ACC112 (cell line): ENCODE measurements around the gene MINDY3.

Experiments
- H2AFZ ChIP-seq: fragments of 200-600 bp; sonication (generic); one replicate; pipeline ENCODE4 v1.6.0; 2017; ENCODE audit warnings: antibody characterized with exemption, low read length; ENCODE audit not compliant: unreplicated experiment
- H3K27ac ChIP-seq: fragments of 200-600 bp; sonication (generic); 2 replicates; pipeline ENCODE4 v1.5.1; 2014; ENCODE audit warnings: low read depth, mild to moderate bottlenecking, antibody characterized with exemption, low read length, moderate library complexity
- H3K27me3 ChIP-seq: fragments of 200-600 bp; sonication (generic); 2 replicates; pipeline ENCODE4 v1.6.1; 2014; ENCODE audit warnings: mild to moderate bottlenecking, antibody characterized with exemption, low read length, moderate library complexity, mixed read lengths; ENCODE audit not compliant: insufficient read depth
- H3K36me3 ChIP-seq: fragments of 200-600 bp; sonication (generic); 2 replicates; pipeline ENCODE4 v1.6.1; 2016; ENCODE audit warnings: mild to moderate bottlenecking, antibody characterized with exemption, low read length, moderate library complexity, mixed read lengths; ENCODE audit not compliant: insufficient read depth
- H3K4me1 ChIP-seq: fragments of 200-600 bp; sonication (generic); one replicate; pipeline ENCODE4 v1.6.1; 2016; ENCODE audit warnings: low read length, mixed read lengths; ENCODE audit not compliant: insufficient read depth, unreplicated experiment, control insufficient read depth
- H3K4me3 ChIP-seq: fragments of 200-600 bp; sonication (generic); 2 replicates; pipeline ENCODE4 v1.5.1; 2014; ENCODE audit warnings: mild to moderate bottlenecking, low read depth, low read length
- H3K79me2 ChIP-seq: fragments of 200-600 bp; sonication (generic); one replicate; pipeline ENCODE4 v1.6.0; 2016; ENCODE audit warnings: low read length; ENCODE audit not compliant: control insufficient read depth, unreplicated experiment, insufficient read depth

The MINDY3 gene

DNA sequence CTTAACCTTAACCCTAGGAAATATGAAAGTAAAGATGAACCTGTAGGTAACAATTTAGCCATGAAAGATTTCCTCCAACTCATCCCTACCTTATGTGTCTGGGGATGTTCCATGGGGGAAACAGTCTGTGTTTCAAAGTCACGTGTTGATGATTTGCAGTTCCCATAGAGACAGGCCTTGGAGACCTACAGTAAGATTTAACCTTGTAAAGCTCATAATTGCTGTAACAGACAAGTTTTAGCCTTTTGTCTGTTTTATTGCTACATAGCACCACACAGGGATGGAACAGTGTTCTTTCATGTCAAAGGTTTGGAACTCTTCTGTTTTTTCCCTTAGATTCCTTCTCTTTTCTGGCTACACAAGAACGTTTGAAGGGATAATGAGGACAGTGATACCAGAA lies 105.4 kb downstream of the MINDY3 start:
- Histone ChIP-seq H3K79me2 (no peaks in the 10 kb centered on the region), H3K27me3 (peaks cover 10% of the 10 kb centered on the region; the same call in 1 of the 2 replicates), H3K4me3 (no peak overlapping the region), H3K4me1 (no peaks in the 10 kb centered on the region), H3K27ac (no peak overlapping the region), H3K36me3 (no peaks in the 10 kb centered on the region), H2AFZ (no peak overlapping the region)

GRCh38 chr10:15751046-15751445 lies 109.3 kb downstream of the MINDY3 start:
- H3K4me3 ChIP-seq = no peak overlapping the region
- H3K4me1 ChIP-seq = no peaks in the 10 kb centered on the region
- H3K27me3 ChIP-seq = peaks cover 23% of the 10 kb centered on the region
- H3K79me2 ChIP-seq = no peaks in the 10 kb centered on the region
- no peaks in the 10 kb centered on the region for H3K36me3 ChIP-seq
- H3K27ac ChIP-seq = no peak overlapping the region
- H2AFZ ChIP-seq = no peak overlapping the region

DNA sequence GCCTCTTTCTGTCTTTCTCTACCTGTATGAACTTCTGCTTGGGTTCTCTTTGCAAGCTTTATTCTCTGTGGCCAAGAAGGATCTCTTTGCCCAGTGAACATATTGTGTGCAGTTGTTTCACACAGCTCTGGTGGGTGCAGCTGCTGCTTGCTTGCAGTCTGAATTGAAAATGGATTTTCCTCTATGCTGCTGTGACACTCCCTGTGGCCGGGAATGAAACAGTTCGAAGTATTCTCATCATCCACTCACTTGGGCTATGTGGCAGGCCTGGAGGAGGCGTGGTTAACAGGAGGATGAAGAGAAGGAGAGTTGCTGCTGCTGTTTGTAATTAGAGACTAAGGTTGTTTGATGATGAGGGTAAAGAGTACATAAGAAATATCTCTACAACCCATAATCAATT lies 112.2 kb downstream of the MINDY3 start:
- no peaks in the 10 kb centered on the region for H3K79me2 ChIP-seq
- H3K27ac ChIP-seq = no peak overlapping the region
- H3K36me3 ChIP-seq = no peaks in the 10 kb centered on the region
- H3K4me1 ChIP-seq = no peaks in the 10 kb centered on the region
- no peak overlapping the region for H2AFZ ChIP-seq
- no peak overlapping the region for H3K4me3 ChIP-seq
- peaks cover 16% of the 10 kb centered on the region; the same call in 1 of the 2 replicates for H3K27me3 ChIP-seq

- Histone ChIP-seq H3K27ac (no peak overlapping the region), H3K4me1 (no peaks in the 10 kb centered on the region), H3K79me2 (no peaks in the 10 kb centered on the region), H3K27me3 (peaks cover 16% of the 10 kb centered on the region; the same call in 1 of the 2 replicates), H2AFZ (no peak overlapping the region), H3K36me3 (no peaks in the 10 kb centered on the region), H3K4me3 (no peak overlapping the region)
Observed at GRCh38 chr10:15747632-15748031, 112.7 kb downstream of the MINDY3 start.

DNA sequence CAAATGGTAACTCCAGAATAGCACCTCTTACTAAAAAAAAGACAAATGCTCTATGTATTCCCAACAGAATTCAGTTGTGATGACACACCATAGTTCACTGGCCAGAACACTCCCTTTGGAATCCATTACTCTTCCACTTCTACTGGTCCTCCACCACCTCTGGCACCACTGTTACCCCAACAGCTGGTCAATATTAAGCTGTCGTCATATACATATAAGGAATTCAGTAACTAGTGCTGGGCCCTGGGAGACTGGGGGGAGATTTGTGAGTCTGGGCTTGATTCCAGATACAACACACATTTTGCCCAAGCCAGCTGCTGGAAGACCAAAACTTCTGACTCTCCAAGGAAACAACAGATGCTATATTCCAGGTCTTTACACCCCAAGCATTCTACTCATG lies 114.6 kb downstream of the MINDY3 start:
- no peak overlapping the region for H3K27ac ChIP-seq
- no peaks in the 10 kb centered on the region for H3K36me3 ChIP-seq
- H3K27me3 ChIP-seq = peaks cover 16% of the 10 kb centered on the region; the same call in 1 of the 2 replicates
- no peak overlapping the region for H2AFZ ChIP-seq
- H3K79me2 ChIP-seq = no peaks in the 10 kb centered on the region
- no peak overlapping the region for H3K4me3 ChIP-seq
- H3K4me1 ChIP-seq = no peaks in the 10 kb centered on the region

DNA sequence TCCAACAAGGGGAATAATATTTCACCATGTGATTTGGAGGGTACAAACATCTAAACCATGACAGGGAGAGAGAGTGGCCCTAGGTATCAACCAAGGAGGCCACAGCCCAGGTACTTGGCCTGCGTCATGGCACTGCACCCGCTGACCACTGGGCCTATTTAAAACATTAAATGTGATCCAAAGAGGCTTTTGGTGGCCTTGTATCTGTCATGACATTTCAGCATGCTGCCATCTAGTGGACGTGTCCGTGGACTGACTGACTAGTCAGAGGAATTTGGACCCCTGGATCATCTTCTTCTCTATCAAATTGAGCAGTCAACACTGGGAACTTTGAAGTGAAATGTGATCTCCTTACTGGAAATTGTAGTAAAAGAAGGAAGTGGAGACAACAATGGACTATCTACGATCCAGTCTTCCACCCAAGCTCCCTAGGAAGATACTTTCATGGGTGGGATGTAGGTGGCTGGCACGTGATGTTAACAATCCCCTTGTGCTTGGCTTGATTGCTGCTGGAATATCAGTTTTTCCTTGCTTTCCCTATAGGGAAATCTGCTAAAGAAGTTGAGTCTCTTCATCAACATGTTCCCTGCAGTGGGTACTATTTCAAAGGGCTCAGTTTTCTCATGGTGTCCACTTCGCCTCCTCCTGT lies 116.0 kb downstream of the MINDY3 start:
- H2AFZ ChIP-seq = no peak overlapping the region
- no peaks in the 10 kb centered on the region for H3K79me2 ChIP-seq
- no peaks in the 10 kb centered on the region for H3K4me1 ChIP-seq

DNA sequence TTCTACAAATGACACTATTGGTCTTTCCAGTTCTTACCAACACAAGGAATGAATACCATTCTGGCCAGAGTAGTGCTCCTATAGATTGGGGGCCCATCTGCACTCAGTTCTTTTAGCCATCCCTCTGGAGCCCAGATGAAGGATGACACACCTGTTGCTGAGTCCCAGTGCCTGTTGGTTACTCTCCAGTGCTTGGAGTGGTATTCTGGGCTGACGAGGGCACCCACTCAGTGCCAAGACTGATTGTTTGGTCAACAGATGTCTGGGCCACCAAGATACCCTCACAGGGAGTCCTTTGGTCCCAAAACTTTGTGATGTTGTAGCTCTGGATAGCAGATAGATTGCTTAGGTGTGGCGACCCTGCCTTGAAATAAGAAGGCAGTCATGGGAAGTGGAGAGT lies 116.9 kb downstream of the MINDY3 start:
- no peak overlapping the region for H2AFZ ChIP-seq
- H3K79me2 ChIP-seq = no peaks in the 10 kb centered on the region
- no peaks in the 10 kb centered on the region for H3K36me3 ChIP-seq
- no peaks in the 10 kb centered on the region for H3K4me1 ChIP-seq
- no peak overlapping the region for H3K4me3 ChIP-seq
- H3K27me3 ChIP-seq = peaks cover 5% of the 10 kb centered on the region; the same call in 1 of the 2 replicates
- no peak overlapping the region for H3K27ac ChIP-seq

More for the DNA sequence above, 116.0 kb downstream of the MINDY3 start:
- no peak overlapping the region for H3K27ac ChIP-seq
- peaks cover 10% of the 10 kb centered on the region; the same call in 1 of the 2 replicates for H3K27me3 ChIP-seq
- H3K4me3 ChIP-seq = no peak overlapping the region
- H3K36me3 ChIP-seq = no peaks in the 10 kb centered on the region

DNA sequence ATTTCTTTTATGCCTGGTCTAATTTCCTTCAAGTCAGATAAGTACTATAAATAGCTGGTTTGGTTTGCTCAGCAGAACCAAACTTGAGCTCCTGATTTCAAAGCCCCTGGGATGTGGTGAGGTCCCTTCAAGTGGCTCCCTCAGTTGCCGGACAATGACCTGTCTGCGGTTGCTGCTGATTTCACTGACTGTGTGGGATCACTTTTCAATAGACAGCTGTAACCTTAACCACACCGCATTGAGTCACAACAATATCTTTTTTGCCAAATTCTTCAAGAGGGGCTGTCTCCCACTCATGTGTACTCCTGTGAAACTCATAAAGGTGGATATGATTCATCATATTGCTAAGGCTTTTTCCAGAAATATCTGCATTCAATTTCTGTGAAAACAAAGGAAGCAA lies 117.5 kb downstream of the MINDY3 start:
- Histone ChIP-seq H3K4me1 (peaks cover 3% of the 10 kb centered on the region), H3K27me3 (peaks cover under 1% of the 10 kb centered on the region; the same call in 1 of the 2 replicates), H2AFZ (no peak overlapping the region), H3K79me2 (no peaks in the 10 kb centered on the region), H3K36me3 (no peaks in the 10 kb centered on the region), H3K4me3 (no peak overlapping the region), H3K27ac (no peak overlapping the region)

- H3K4me3 ChIP-seq = no peak overlapping the region
- no peak overlapping the region for H2AFZ ChIP-seq
- H3K36me3 ChIP-seq = no peaks in the 10 kb centered on the region
- H3K27me3 ChIP-seq = no peaks in the 10 kb centered on the region
- H3K79me2 ChIP-seq = no peaks in the 10 kb centered on the region
- H3K4me1 ChIP-seq = peaks cover 3% of the 10 kb centered on the region
- H3K27ac ChIP-seq = no peak overlapping the region
Observed at GRCh38 chr10:15742102-15742501, 118.2 kb downstream of the MINDY3 start.

DNA sequence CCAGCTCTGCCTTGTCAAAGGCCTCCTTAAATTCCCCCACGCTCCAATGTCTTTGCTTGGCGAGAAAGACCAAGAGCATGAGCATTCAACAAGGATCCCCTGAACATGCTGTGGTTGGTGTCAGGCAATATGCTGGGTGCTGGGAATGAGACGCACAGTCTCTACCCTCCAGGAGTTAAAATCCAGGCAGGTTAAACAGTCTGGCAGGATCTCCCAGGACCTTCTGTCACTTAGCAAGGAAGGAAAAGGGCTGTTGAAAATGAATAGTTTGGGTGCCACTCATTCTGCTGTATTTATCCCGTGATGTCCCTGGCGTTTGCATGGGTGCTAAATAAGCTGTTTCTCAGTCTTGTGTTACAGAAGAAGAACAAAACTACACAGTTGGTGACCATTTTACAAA lies 118.7 kb downstream of the MINDY3 start:
- Histone ChIP-seq H3K4me1 (peaks cover 3% of the 10 kb centered on the region), H3K36me3 (no peaks in the 10 kb centered on the region), H3K27me3 (no peaks in the 10 kb centered on the region), H2AFZ (no peak overlapping the region), H3K27ac (no peak overlapping the region), H3K79me2 (no peaks in the 10 kb centered on the region), H3K4me3 (no peak overlapping the region)

GRCh38 chr10:15740261-15740660 lies 120.0 kb downstream of the MINDY3 start:
- Histone ChIP-seq H3K27me3 (no peaks in the 10 kb centered on the region), H3K36me3 (no peaks in the 10 kb centered on the region), H3K4me3 (no peak overlapping the region), H3K4me1 (peaks cover 3% of the 10 kb centered on the region), H3K79me2 (no peaks in the 10 kb centered on the region), H3K27ac (no peak overlapping the region), H2AFZ (no peak overlapping the region)
